CD4-positive, alpha-beta memory T cell (primary cell): ENCODE measurements around the gene FBP1. TPM values are rescaled to one million over a fixed set of nuclear protein-coding genes. Genes with fewer than 3 reads are reported as not detected.

Experiments used
- CTCF ChIA-PET: fragments of 350-600 bp; sonication (Branson Sonifier 250); formaldehyde crosslinking; loops from one replicate; lab custom pipeline; 2021; ENCODE audit warnings: inconsistent platforms; ENCODE audit not compliant: partially characterized antibody; lab: Charles Lee
- POLR2A ChIA-PET: fragments of 350-600 bp; sonication (Branson Sonifier 250); formaldehyde crosslinking; loops from one replicate; lab custom pipeline; 2021; ENCODE audit not compliant: partially characterized antibody; lab: Charles Lee
- DNase-seq, 5 donors: peaks; one replicate each; pipeline versions ENCODE4 v3.0.0 to v3.0.0-alpha.2; 2020 to 2022; ENCODE audit warnings: mixed read lengths in 1 of 5
- H3K27ac ChIP-seq: one replicate; pipeline ENCODE4 v1.7.0; 2013; ENCODE audit warnings: low read depth, low read length
- H3K27me3 ChIP-seq: 2 replicates; pipeline ENCODE4 v1.7.0; 2013; ENCODE audit warnings: mild to moderate bottlenecking, low read length, moderate library complexity; ENCODE audit not compliant: insufficient read depth
- H3K36me3 ChIP-seq: 2 replicates; pipeline ENCODE4 v1.7.0; 2013; ENCODE audit warnings: mild to moderate bottlenecking, low read length, moderate library complexity; ENCODE audit not compliant: insufficient read depth
- H3K4me1 ChIP-seq: 2 replicates; pipeline ENCODE4 v1.7.0; 2013; ENCODE audit warnings: mild to moderate bottlenecking, low read length, moderate library complexity; ENCODE audit not compliant: insufficient read depth
- H3K4me3 ChIP-seq, 2 donors: one replicate each; pipeline ENCODE4 v1.7.0; 2013; ENCODE audit warnings: low read length in 2 of 2, mild to moderate bottlenecking in 1 of 2
- H3K9me3 ChIP-seq, 2 donors: one replicate each; pipeline ENCODE4 v1.7.0; 2013; ENCODE audit warnings: low read length in 2 of 2, control low read depth in 1 of 2; ENCODE audit not compliant: control insufficient read depth in 1 of 2
- H3K27ac Mint-ChIP-seq, 7 donors: one replicate each; pipeline ENCODE4 v1.8.0; 2020 to 2021; ENCODE audit warnings: mixed read lengths in 7 of 7, mild to moderate bottlenecking in 6 of 7, inconsistent platforms in 3 of 7, moderate library complexity in 3 of 7
- H3K27me3 Mint-ChIP-seq, 2 donors: one replicate each; pipeline ENCODE4 v1.8.0; 2020 to 2021; ENCODE audit warnings: mixed read lengths in 2 of 2
- H3K36me3 Mint-ChIP-seq, 2 donors: one replicate each; pipeline ENCODE4 v1.8.0; 2020 to 2021; ENCODE audit warnings: mixed read lengths in 2 of 2, inconsistent platforms in 1 of 2, mild to moderate bottlenecking in 1 of 2
- H3K4me1 Mint-ChIP-seq, 4 donors: one replicate each; pipeline ENCODE4 v1.8.0; 2020 to 2021; ENCODE audit warnings: mixed read lengths in 4 of 4, mild to moderate bottlenecking in 1 of 4
- H3K4me3 Mint-ChIP-seq, 8 donors: one replicate each; pipeline ENCODE4 v1.8.0; 2020 to 2021; ENCODE audit warnings: mixed read lengths in 8 of 8, mild to moderate bottlenecking in 7 of 8, moderate library complexity in 6 of 8, inconsistent platforms in 3 of 8
- H3K9me3 Mint-ChIP-seq, 8 donors: one replicate each; pipeline ENCODE4 v1.8.0; 2020 to 2021; ENCODE audit warnings: mixed read lengths in 8 of 8, mild to moderate bottlenecking in 5 of 8, inconsistent platforms in 3 of 8, moderate library complexity in 1 of 8
- intact Hi-C: fragments of 100-400 bp; cut with micrococcal nuclease; formaldehyde crosslinking; loops from one replicate; pipeline ENCODE4 v1.15.1; 2023
- polyA plus RNA-seq, 2 donors: library from polyadenylated mRNA; unstranded; fragments of 300-500 nt; fragmentation: Illumina TruSeq; gene quantifications; one replicate each; pipeline ENCODE4 v1.2.3, GENCODE V29; 2021
- total RNA-seq, 2 experiments: library from RNA; stranded (reverse); gene quantifications; one replicate each; pipeline ENCODE4 v1.2.3, GENCODE V29; 2021

The FBP1 gene
- total and polyA plus RNA-seq, 4 experiments from 2014 or later = 3.5 to 9.2 (median 7.2) TPM

DNA sequence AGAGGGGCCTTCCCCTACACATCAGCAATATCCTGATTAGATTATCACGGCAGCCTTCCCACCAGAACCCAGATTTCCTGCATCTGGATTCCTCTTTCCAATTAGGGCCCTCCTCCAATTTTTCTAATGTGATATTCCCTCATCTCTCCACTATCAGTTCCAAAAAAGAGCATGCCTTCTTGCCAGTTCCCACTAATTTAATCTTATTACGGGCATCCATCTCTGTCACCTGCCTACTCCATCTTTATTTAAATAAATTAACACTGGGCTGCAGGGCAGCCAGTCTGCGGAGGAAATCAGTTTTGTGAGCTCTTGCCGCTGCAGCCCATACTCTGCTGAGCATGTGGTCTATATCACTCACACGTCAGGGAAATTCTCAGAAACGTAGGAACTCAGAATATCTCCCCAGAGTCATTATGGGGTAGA is 29.1 kb downstream of the FBP1 start:
- Histone ChIP-seq H3K36me3 (no peaks in the 10 kb centered on the region), H3K27ac (no peak overlapping the region), H3K4me1 (peaks cover 7% of the 10 kb centered on the region), H3K4me3 (no peak overlapping the region), H3K9me3 (no peaks in the 10 kb centered on the region), H3K27me3 (no peaks in the 10 kb centered on the region)
- H3K9me3 Mint-ChIP-seq = no peaks in the 10 kb centered on the region
- intact Hi-C loops = no loop called here
- H3K27ac Mint-ChIP-seq = no peak overlapping the region
- CTCF ChIA-PET = no interaction called here
- POLR2A ChIA-PET = no interaction called here
- H3K27me3 Mint-ChIP-seq = peaks cover 0 to 4% of the 10 kb centered on the region in 2 donors
- peaks cover 0 to 2% of the 10 kb centered on the region in 2 donors for H3K36me3 Mint-ChIP-seq
- no peak overlapping the region for H3K4me3 Mint-ChIP-seq
- DNase-seq = no peak
- H3K4me1 Mint-ChIP-seq = peaks cover 6 to 9% (median 7%) of the 10 kb centered on the region in 4 donors

DNA sequence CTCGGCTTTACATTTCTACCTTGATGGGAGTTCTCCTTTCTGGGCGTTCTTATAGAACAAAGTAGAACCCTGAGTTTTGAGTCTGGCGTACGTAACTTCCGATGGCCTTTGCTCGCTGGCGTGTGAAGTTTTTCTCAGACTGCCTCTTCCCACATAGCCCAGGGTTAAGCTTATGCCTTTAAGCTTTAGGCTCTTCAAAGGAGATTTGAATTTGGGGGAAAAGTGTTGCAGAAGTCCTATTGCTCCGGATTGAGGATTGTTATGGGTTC is 32.0 kb downstream of the FBP1 start:
- H3K27me3 ChIP-seq = no peaks in the 10 kb centered on the region
- no peak for DNase-seq
- ChIA-PET POLR2A (no interaction called here), CTCF (no interaction called here)
- no peak overlapping the region for H3K4me3 ChIP-seq
- no peaks in the 10 kb centered on the region for H3K9me3 ChIP-seq
- no peaks in the 10 kb centered on the region for H3K36me3 ChIP-seq
- no peak overlapping the region for H3K27ac ChIP-seq
- H3K27ac Mint-ChIP-seq = no peak overlapping the region
- H3K4me1 ChIP-seq = peaks cover 7% of the 10 kb centered on the region
- peaks cover 10 to 15% (median 13%) of the 10 kb centered on the region in 4 donors for H3K4me1 Mint-ChIP-seq
- peaks cover 0 to 2% of the 10 kb centered on the region in 2 donors for H3K36me3 Mint-ChIP-seq
- H3K9me3 Mint-ChIP-seq = no peaks in the 10 kb centered on the region
- H3K27me3 Mint-ChIP-seq = peaks cover 0 to 4% of the 10 kb centered on the region in 2 donors
- intact Hi-C loops = no loop called here
- H3K4me3 Mint-ChIP-seq = no peak overlapping the region

DNA sequence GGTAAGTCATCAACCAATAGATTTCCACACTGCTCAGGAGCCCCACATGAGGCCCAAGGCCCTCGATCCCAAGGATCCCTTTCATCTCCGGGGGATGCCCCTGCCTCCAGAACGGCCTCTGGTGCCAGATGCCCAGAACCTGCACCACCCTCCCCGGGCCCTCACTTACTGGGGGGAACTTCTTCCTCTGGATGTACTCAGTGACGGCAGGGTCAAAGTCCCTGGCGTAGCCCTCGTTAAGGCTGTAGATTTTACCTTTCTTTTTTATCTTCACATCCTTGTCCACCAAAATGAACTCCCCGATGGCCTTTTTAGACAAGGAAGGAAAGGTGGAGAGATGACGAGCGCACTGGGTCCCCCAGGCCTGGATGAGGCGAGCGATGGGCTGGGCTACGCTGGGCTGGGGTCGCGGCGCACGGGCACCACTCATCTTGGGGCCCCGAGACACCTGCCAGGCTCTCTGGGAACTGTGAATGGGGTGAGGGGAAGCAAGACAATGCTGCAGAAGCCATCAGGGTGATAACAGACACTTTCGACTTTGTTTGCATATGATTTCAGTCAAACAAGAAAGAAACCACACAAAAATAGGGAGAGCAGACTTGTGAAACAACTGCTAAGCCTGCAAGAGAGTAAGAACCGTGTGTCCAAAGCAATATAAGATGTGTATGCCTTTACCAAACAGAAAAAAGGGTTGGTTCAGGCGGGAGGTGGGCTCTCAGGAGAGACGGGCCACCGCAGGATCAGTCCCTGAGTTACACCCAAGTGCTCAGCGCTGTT is 32.5 kb downstream of the FBP1 start:
- H3K27me3 Mint-ChIP-seq = no peaks in the 10 kb centered on the region
- no peak overlapping the region for H3K27ac Mint-ChIP-seq
- no peak for DNase-seq
- intact Hi-C loops = no loop called here
- H3K4me1 ChIP-seq = peaks cover 3% of the 10 kb centered on the region
- CTCF ChIA-PET = no interaction called here
- no peaks in the 10 kb centered on the region for H3K9me3 ChIP-seq
- H3K36me3 ChIP-seq = no peaks in the 10 kb centered on the region
- POLR2A ChIA-PET = no interaction called here
- H3K27me3 ChIP-seq = no peaks in the 10 kb centered on the region
- H3K4me3 ChIP-seq = no peak overlapping the region
- no peak overlapping the region for H3K27ac ChIP-seq
- peaks cover 6 to 10% (median 8%) of the 10 kb centered on the region in 4 donors for H3K4me1 Mint-ChIP-seq
- peaks cover 0 to 2% of the 10 kb centered on the region in 2 donors for H3K36me3 Mint-ChIP-seq
- H3K9me3 Mint-ChIP-seq = no peaks in the 10 kb centered on the region
- H3K4me3 Mint-ChIP-seq = no peak overlapping the region

DNA sequence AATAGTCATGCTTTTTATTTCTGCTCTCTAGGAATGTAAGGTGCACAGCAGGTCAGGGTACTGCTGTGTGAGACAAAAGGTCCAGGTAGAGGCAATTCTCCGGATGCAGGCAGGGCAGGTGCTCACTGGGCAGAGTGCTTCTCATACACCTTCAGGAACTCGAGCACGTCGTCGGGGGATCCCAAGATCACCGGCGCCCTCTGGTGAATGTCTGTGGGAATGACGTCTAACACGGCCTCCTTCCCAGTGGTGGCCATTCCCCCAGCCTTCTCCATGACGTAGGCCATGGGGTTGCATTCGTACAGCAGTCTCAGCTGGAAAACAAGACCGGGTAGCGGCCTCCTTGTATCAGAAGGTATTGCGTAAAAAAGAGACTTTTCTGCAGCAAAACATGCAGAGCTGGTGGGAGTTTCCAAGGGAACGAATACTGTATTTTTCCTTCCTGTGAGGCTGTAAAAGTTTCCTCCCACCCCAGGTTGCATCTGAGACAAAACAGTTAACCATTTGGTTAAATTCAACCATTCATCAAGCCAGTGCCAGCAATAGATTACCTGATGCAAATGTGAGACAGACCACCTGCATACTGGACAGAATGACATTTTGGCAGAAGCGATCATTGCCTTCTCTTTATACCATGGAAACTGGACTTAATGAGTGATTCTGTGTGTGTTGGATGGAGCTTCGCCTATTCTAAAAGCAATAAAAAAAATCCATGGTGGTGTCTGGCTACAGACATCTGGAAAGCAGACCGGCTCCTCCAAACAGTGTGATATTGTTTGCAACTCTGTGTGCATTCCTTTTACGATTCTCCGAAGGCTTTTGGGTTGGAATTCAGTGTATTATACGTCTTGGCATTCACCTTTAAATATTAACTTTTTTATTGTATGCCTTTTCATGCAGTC is 35.8 kb downstream of the FBP1 start:
- Mint-ChIP-seq H3K27me3 (peaks cover 0 to 1% of the 10 kb centered on the region in 2 donors), H3K27ac (peak overlapping the region in 1 of 7 donors; percentile 41), H3K4me1 (peaks cover 4 to 7% (median 6%) of the 10 kb centered on the region in 4 donors), H3K9me3 (no peaks in the 10 kb centered on the region), H3K4me3 (peak overlapping the region in 1 of 8 donors; percentile 12), H3K36me3 (peaks cover 0 to 2% of the 10 kb centered on the region in 2 donors)
- Histone ChIP-seq H3K4me3 (no peak overlapping the region), H3K27ac (no peak overlapping the region), H3K4me1 (no peaks in the 10 kb centered on the region), H3K9me3 (no peaks in the 10 kb centered on the region), H3K36me3 (no peaks in the 10 kb centered on the region), H3K27me3 (no peaks in the 10 kb centered on the region)
- ChIA-PET CTCF (interaction anchor here (2.1 kb wide), 1 partner anchor 10 kb away, joined by 5 read pairs; the partner anchor contains the start of gene FBP2), POLR2A (no interaction called here)
- peak; percentile 41 to 65 (median 53) for DNase-seq
- intact Hi-C loops = loop anchor here (1.0 kb wide), 1 partner anchor 49 kb away; no protein-coding TSS in a partner anchor

DNA sequence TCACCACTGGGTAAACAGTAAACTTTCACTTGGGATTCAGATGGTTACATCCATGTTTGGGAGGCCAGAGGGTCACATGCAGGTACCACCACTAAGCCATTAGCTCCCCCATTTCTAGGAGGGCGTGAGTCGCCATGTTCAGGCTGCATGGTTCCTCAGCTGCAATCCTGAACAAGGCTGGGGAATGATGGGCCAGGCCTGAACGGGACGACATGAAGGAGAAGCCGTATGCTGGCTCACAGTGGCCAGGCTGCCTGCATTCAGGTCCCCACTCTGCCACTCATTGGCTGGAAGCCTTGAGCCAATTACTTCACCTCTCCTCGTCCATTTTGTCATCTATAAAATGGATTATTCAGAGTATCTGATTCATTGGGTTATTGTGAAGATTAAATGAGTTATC is 36.7 kb downstream of the FBP1 start:
- H3K27me3 Mint-ChIP-seq = peaks cover 0 to 1% of the 10 kb centered on the region in 2 donors
- H3K4me3 ChIP-seq = no peak overlapping the region
- H3K27ac ChIP-seq = no peak overlapping the region
- H3K36me3 ChIP-seq = no peaks in the 10 kb centered on the region
- H3K4me3 Mint-ChIP-seq = no peak overlapping the region
- POLR2A ChIA-PET = no interaction called here
- no peaks in the 10 kb centered on the region for H3K9me3 ChIP-seq
- intact Hi-C loops = loop anchor here (1.0 kb wide), 1 partner anchor 48 kb away; no protein-coding TSS in a partner anchor
- CTCF ChIA-PET = interaction anchor here (0.7 to 2.1 kb wide), 3 partner anchors 9 to 343 kb away, joined by 4 to 5 read pairs (median 4); partner anchors contain the start of gene FBP2
- no peak for DNase-seq
- H3K4me1 Mint-ChIP-seq = peaks cover 4 to 7% (median 6%) of the 10 kb centered on the region in 4 donors
- H3K9me3 Mint-ChIP-seq = no peaks in the 10 kb centered on the region
- H3K27ac Mint-ChIP-seq = no peak overlapping the region
- H3K4me1 ChIP-seq = no peaks in the 10 kb centered on the region
- H3K27me3 ChIP-seq = no peaks in the 10 kb centered on the region
- peaks cover 0 to 2% of the 10 kb centered on the region in 2 donors for H3K36me3 Mint-ChIP-seq

DNA sequence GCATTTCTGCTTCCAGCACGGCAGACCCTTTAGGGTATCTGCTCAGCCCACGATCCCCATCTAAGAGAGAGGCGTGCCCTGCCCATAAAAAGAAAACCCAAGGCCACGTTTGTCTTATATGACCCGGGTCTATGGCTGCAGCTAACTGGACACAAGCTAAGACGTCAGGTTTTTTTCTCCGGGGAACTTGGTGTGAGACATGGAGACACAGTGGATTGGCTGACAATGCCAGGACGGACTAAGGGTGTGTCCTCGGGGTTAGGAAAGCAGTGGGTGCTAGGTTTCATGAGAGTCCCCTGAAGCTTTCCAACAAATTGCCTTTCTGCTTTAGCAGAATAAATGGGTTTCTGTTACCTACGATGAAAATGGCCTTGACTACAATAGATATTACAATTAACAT is 38.6 kb downstream of the FBP1 start:
- intact Hi-C loops = no loop called here
- Mint-ChIP-seq H3K9me3 (no peaks in the 10 kb centered on the region), H3K27ac (no peak overlapping the region), H3K4me1 (peaks cover 4 to 7% (median 6%) of the 10 kb centered on the region in 4 donors), H3K27me3 (peaks cover 0 to 4% of the 10 kb centered on the region in 2 donors), H3K36me3 (no peaks in the 10 kb centered on the region), H3K4me3 (no peak overlapping the region)
- Histone ChIP-seq H3K36me3 (no peaks in the 10 kb centered on the region), H3K9me3 (no peaks in the 10 kb centered on the region), H3K27me3 (no peaks in the 10 kb centered on the region), H3K27ac (no peak overlapping the region), H3K4me3 (no peak overlapping the region), H3K4me1 (no peaks in the 10 kb centered on the region)
- no peak for DNase-seq
- ChIA-PET POLR2A (no interaction called here), CTCF (interaction anchor here (1.2 kb wide), 1 partner anchor 46 kb away, joined by 3 read pairs; the partner anchor contains the start of gene PCAT7)

DNA sequence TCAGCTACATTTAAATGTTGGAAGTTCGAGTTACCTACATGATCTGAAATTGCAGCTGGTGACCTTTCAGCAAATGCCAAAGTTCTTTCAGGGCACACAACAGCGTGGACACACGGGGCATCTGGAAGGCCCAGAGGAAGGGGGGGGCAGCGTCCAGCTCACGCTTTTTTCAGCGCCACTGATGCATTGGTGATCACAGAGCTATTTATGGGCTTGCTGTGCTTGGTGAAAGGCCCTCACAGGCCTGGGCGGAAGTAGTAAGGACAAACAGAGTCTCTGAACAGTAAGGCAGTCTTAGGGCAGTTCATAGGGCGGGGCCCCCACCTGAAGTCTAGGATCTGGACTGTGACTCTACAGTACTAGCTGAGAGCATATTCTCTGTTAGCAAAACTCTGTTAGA is 39.1 kb downstream of the FBP1 start:
- DNase-seq = no peak
- H3K36me3 Mint-ChIP-seq = no peaks in the 10 kb centered on the region
- Histone ChIP-seq H3K27ac (no peak overlapping the region), H3K4me3 (no peak overlapping the region), H3K4me1 (no peaks in the 10 kb centered on the region), H3K36me3 (no peaks in the 10 kb centered on the region), H3K9me3 (no peaks in the 10 kb centered on the region), H3K27me3 (no peaks in the 10 kb centered on the region)
- no peak overlapping the region for H3K4me3 Mint-ChIP-seq
- no peaks in the 10 kb centered on the region for H3K9me3 Mint-ChIP-seq
- intact Hi-C loops = no loop called here
- H3K27ac Mint-ChIP-seq = no peak overlapping the region
- ChIA-PET CTCF (interaction anchor here (1.2 kb wide), 1 partner anchor 45 kb away, joined by 3 read pairs; the partner anchor contains the start of gene PCAT7), POLR2A (no interaction called here)
- peaks cover 4 to 7% (median 6%) of the 10 kb centered on the region in 4 donors for H3K4me1 Mint-ChIP-seq
- H3K27me3 Mint-ChIP-seq = peaks cover 0 to 4% of the 10 kb centered on the region in 2 donors
